BE2C (cell line): ENCODE data around the gene PPP1R9A.

Experiments used
- DNase-seq: peaks from one replicate; pipeline ENCODE4 v3.0.0-alpha.2; 2020
- H3K27me3 ChIP-seq: fragments of 250-450 bp; sonication (Bioruptor Pico); 2 replicates; pipeline ENCODE4 v1.5.1; 2020; ENCODE audit warnings: mild to moderate bottlenecking
- H3K36me3 ChIP-seq: fragments of 250-450 bp; sonication (Bioruptor Pico); 2 replicates; pipeline ENCODE4 v1.5.1; 2020; ENCODE audit warnings: mild to moderate bottlenecking
- H3K4me1 ChIP-seq: fragments of 250-450 bp; sonication (Bioruptor Pico); 2 replicates; pipeline ENCODE4 v1.5.1; 2020
- H3K4me3 ChIP-seq: 2 replicates; pipeline ENCODE4 v1.5.1; 2011; ENCODE audit warnings: low read depth, low read length
- H3K9me3 ChIP-seq: fragments of 250-450 bp; sonication (Bioruptor Pico); 2 replicates; pipeline ENCODE4 v1.5.1; 2020
- TF ChIP-seq, protein P1 (sequence below): IDR thresholded peaks from 2 replicates; pipeline ENCODE4 v1.5.1; 2012; ENCODE audit warnings: mild to moderate bottlenecking, low read depth, low read length

The PPP1R9A gene

DNA sequence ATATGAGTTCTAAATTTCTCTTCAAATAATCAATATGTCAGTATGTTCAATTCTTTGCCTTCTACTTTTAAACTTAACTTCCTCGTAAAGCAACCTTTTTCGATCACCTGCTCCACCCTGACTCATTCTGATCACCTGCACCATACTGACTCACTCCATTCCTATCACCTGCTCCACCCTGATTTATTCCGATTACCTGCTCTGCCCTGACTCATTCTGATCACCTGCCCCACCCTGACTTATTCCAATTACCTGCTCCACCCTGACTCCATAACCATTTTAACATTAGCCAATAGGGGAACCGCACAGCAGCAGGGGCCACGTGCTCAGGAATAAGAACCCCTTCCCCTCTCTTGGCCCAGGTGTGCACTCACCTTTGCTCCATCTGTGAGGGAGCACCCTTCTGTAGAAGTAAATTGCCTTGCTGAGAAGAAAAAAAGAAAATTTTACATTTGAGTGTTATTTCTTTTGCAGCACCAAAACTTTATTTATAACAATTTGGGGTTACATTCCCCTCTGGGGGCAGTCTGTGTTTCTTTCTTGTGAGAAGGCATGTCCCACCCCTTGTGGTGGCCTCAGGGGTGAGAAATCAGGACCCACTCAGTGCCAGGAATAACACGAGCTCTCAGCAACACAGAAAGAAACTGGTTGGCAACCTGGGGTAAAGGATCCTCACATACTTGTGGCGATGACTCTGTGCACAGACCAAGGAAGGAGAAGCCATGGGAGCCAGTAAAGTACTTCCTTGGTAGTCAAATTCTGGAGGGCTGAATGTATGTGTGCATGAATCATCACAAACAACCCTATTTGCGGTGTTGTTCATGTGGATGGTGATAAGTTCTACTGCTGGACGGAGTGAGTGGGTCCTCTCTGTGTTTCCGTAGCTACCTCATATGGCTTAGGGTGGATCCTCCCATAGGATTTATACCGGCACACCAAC, 29.4 kb upstream of the PPP1R9A start:
- no peaks in the 10 kb centered on the region for H3K9me3 ChIP-seq
- H3K27me3 ChIP-seq = peaks cover 5% of the 10 kb centered on the region; the same call in 1 of the 2 replicates
- DNase-seq = no peak
- no peak overlapping the region for H3K4me3 ChIP-seq
- no peaks in the 10 kb centered on the region for H3K36me3 ChIP-seq
- H3K4me1 ChIP-seq = no peaks in the 10 kb centered on the region
- TF ChIP-seq, protein P1, sequence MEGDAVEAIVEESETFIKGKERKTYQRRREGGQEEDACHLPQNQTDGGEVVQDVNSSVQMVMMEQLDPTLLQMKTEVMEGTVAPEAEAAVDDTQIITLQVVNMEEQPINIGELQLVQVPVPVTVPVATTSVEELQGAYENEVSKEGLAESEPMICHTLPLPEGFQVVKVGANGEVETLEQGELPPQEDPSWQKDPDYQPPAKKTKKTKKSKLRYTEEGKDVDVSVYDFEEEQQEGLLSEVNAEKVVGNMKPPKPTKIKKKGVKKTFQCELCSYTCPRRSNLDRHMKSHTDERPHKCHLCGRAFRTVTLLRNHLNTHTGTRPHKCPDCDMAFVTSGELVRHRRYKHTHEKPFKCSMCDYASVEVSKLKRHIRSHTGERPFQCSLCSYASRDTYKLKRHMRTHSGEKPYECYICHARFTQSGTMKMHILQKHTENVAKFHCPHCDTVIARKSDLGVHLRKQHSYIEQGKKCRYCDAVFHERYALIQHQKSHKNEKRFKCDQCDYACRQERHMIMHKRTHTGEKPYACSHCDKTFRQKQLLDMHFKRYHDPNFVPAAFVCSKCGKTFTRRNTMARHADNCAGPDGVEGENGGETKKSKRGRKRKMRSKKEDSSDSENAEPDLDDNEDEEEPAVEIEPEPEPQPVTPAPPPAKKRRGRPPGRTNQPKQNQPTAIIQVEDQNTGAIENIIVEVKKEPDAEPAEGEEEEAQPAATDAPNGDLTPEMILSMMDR = no peak

DNA sequence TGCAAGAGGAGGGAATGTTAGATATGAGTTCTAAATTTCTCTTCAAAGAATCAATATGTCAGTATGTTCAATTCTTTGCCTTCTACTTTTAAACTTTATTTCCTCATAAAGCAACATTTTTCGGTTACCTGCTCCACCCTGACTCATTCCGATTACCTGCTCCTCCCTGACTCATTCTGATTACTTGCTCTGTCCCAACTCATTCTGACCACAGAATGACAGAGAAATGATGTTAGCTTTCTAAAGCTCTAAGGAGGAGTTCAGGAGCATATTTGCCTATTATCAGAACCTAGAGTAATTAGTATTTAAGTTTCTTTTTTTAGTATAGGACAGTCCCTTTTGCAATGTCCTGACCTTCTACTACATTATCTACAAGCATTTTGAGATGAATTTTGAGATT, 24.5 kb upstream of the PPP1R9A start:
- TF ChIP-seq, protein P1 = no peak
- Histone ChIP-seq H3K4me3 (no peak overlapping the region), H3K36me3 (no peaks in the 10 kb centered on the region), H3K4me1 (no peaks in the 10 kb centered on the region), H3K9me3 (no peaks in the 10 kb centered on the region), H3K27me3 (peaks cover 5% of the 10 kb centered on the region)
- no peak for DNase-seq

DNA sequence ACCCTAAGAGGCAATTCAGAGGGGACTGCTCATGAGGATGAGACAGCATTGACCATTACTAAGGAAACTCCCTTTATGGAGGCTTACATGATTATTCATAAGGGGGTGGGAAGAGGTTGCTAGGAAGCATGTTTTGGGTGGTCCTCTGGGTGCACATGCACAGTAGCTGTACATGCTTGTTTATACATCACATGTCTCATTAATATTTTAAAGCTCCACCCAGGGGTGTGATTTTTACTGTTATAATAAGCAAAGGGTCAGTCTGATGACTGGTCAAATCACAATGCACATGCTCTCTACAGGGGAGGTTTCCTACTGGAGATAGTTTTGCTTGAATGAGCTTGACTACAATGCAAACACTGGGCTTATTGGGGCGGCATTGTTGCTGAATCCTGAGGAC, 23.8 kb upstream of the PPP1R9A start:
- Histone ChIP-seq H3K27me3 (peaks cover 5% of the 10 kb centered on the region), H3K4me3 (no peak overlapping the region), H3K9me3 (no peaks in the 10 kb centered on the region), H3K4me1 (no peaks in the 10 kb centered on the region), H3K36me3 (no peaks in the 10 kb centered on the region)
- DNase-seq = no peak
- TF ChIP-seq, protein P1 = no peak

DNA sequence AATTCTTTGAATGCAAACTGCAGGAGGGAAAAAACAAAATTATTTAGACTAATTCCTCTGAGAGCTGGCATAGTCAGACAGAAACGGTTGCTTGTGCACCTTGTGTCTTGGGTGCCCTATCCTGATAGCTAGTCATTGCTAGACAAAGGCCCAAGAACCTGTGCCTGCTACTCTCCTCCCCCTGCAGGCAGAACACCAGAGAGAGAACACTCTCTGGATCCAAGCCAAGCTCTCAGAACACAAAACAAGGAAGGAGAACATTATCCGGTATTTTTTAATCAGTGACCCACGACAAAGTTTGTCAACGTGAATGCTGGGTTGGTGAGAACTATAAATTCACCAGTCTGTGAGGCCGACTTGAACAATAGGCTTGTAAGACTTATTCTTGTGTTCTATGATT, 18.8 kb upstream of the PPP1R9A start:
- Histone ChIP-seq H3K36me3 (no peaks in the 10 kb centered on the region), H3K4me1 (no peaks in the 10 kb centered on the region), H3K4me3 (no peak overlapping the region), H3K27me3 (no peaks in the 10 kb centered on the region), H3K9me3 (no peaks in the 10 kb centered on the region)
- DNase-seq = no peak
- TF ChIP-seq, protein P1 = no peak

DNA sequence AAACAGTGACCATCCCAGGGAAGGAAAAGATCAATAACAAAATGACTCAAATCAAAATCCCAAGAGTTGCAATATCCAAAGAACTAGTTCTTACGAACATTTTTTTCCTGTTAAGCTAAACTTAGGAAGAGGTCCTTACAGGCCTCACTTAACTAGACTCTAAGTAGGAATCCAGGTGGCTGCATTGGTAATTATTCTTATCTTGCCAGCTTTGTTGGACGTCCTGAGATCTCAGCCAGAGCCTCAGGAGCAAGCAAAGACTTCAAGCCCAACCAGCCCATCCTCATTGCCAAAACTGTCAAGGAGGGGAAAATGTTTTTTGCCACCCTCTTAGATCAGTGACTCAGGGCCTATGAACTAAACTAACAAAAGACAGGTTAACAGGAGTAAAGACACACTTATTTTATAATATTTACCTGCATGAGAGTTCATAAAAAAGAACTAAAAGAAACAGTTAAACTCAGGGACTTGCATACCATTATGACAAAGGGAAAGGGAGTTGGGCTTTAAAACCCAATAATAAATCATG, 18.3 kb upstream of the PPP1R9A start:
- DNase-seq = no peak
- Histone ChIP-seq H3K4me3 (no peak overlapping the region), H3K27me3 (no peaks in the 10 kb centered on the region), H3K4me1 (no peaks in the 10 kb centered on the region), H3K36me3 (no peaks in the 10 kb centered on the region), H3K9me3 (no peaks in the 10 kb centered on the region)
- TF ChIP-seq, protein P1 = no peak

DNA sequence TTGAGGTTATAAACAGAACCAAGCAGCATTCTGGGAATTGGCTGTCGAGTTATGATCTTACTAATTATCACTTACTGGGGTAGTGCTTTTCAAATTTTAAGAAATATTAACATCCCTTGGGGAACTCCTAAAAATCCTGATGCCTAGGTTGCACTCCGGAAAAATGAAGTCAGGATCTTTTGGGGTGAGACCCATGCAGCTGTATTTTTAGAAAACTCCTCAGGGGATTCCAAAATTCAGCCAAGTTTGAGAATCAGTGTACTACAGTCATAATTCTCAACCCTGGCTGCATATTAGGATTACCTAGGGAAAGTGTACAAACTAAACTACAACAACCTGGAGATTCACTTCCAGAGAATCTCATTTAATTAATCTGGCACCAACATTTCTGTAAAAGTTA, 17.2 kb upstream of the PPP1R9A start:
- TF ChIP-seq, protein P1 = no peak
- H3K36me3 ChIP-seq = no peaks in the 10 kb centered on the region
- DNase-seq = no peak

More for the DNA sequence above, 17.2 kb upstream of the PPP1R9A start:
- no peaks in the 10 kb centered on the region for H3K27me3 ChIP-seq
- no peak overlapping the region for H3K4me3 ChIP-seq
- no peaks in the 10 kb centered on the region for H3K9me3 ChIP-seq
- no peaks in the 10 kb centered on the region for H3K4me1 ChIP-seq
